Globus pallidus (tissue), 1 donor: ENCODE data around the gene TMEM168.

Source experiments
- DNase-seq: peaks from one replicate; pipeline ENCODE4 v3.0.0-alpha.2; 2015; ENCODE audit warnings: low spot score

The TMEM168 gene

GRCh38 chr7:112715525-112715924, 74.7 kb downstream of the TMEM168 start:
- DNase-seq: no peak

- DNase-seq: no peak
These were observed 75.3 kb downstream of the TMEM168 start for GRCh38 chr7:112714917-112715316.
